Memory B cell (primary cell): ENCODE results near the gene SERPINA3.

ENCODE experiments used
- ATAC-seq: fragments of 150-1000 bp; cut with Tn5 transposase; 2 replicates; pipeline ENCODE4 v1.10.0; 2021; ENCODE audit warnings: low read depth, mild to moderate bottlenecking, moderate library complexity
- DNase-seq, 2 donors: peaks; one replicate each; pipeline ENCODE4 v3.0.0; 2022; ENCODE audit warnings: low spot score in 2 of 2
- H3K27ac Mint-ChIP-seq: one replicate; pipeline ENCODE4 v1.8.0; 2022; ENCODE audit warnings: mild to moderate bottlenecking, moderate library complexity, mixed read lengths
- H3K27me3 Mint-ChIP-seq: one replicate; pipeline ENCODE4 v1.8.0; 2022; ENCODE audit warnings: mixed read lengths
- H3K36me3 Mint-ChIP-seq: one replicate; pipeline ENCODE4 v1.8.0; 2022; ENCODE audit warnings: mild to moderate bottlenecking, mixed read lengths
- H3K4me1 Mint-ChIP-seq: one replicate; pipeline ENCODE4 v1.8.0; 2022; ENCODE audit warnings: mixed read lengths
- H3K4me3 Mint-ChIP-seq: one replicate; pipeline ENCODE4 v1.8.0; 2022; ENCODE audit warnings: mild to moderate bottlenecking, moderate library complexity, mixed read lengths
- H3K9me3 Mint-ChIP-seq: one replicate; pipeline ENCODE4 v1.8.0; 2022; ENCODE audit warnings: mixed read lengths

Gene SERPINA3

GRCh38 chr14:94655169-94655710, 43.0 kb downstream of the SERPINA3 start:
- Mint-ChIP-seq H3K9me3 (no peaks in the 10 kb centered on the region), H3K27ac (no peak overlapping the region), H3K4me1 (no peaks in the 10 kb centered on the region), H3K36me3 (no peaks in the 10 kb centered on the region), H3K4me3 (no peak overlapping the region), H3K27me3 (no peaks in the 10 kb centered on the region)
- DNase-seq (no peak), ATAC-seq (no peak)

- ATAC-seq (no peak), DNase-seq (no peak)
- Mint-ChIP-seq H3K27ac (no peak overlapping the region), H3K4me3 (no peak overlapping the region), H3K36me3 (no peaks in the 10 kb centered on the region), H3K27me3 (no peaks in the 10 kb centered on the region), H3K4me1 (no peaks in the 10 kb centered on the region), H3K9me3 (no peaks in the 10 kb centered on the region)
Measured at GRCh38 chr14:94656043-94656442, 43.9 kb downstream of the SERPINA3 start.

- no peaks in the 10 kb centered on the region for H3K27me3 Mint-ChIP-seq
- no peak overlapping the region for H3K4me3 Mint-ChIP-seq
- no peak for ATAC-seq
- no peak overlapping the region for H3K27ac Mint-ChIP-seq
- H3K36me3 Mint-ChIP-seq = no peaks in the 10 kb centered on the region
- H3K9me3 Mint-ChIP-seq = peaks cover 3% of the 10 kb centered on the region
- no peaks in the 10 kb centered on the region for H3K4me1 Mint-ChIP-seq
- no peak for DNase-seq
Measured at GRCh38 chr14:94659256-94659655, 47.1 kb downstream of the SERPINA3 start.

GRCh38 chr14:94659901-94660300, 47.7 kb downstream of the SERPINA3 start:
- peaks cover 3% of the 10 kb centered on the region for H3K9me3 Mint-ChIP-seq
- ATAC-seq (no peak), DNase-seq (no peak)
- no peaks in the 10 kb centered on the region for H3K36me3 Mint-ChIP-seq
- H3K4me1 Mint-ChIP-seq = no peaks in the 10 kb centered on the region
- no peak overlapping the region for H3K27ac Mint-ChIP-seq
- no peak overlapping the region for H3K4me3 Mint-ChIP-seq
- no peaks in the 10 kb centered on the region for H3K27me3 Mint-ChIP-seq

GRCh38 chr14:94660306-94660946, 48.2 kb downstream of the SERPINA3 start:
- Mint-ChIP-seq H3K4me1 (no peaks in the 10 kb centered on the region), H3K4me3 (no peak overlapping the region)
- ATAC-seq = no peak

GRCh38 chr14:94663538-94663937, 51.3 kb downstream of the SERPINA3 start:
- no peak overlapping the region for H3K27ac Mint-ChIP-seq

More at GRCh38 chr14:94660306-94660946, 48.2 kb downstream of the SERPINA3 start:
- Mint-ChIP-seq H3K27ac (no peak overlapping the region), H3K36me3 (no peaks in the 10 kb centered on the region), H3K9me3 (peaks cover 3% of the 10 kb centered on the region), H3K27me3 (no peaks in the 10 kb centered on the region)
- DNase-seq = no peak

GRCh38 chr14:94663965-94664704, 51.9 kb downstream of the SERPINA3 start:
- no peak overlapping the region for H3K4me3 Mint-ChIP-seq
- peaks cover 3% of the 10 kb centered on the region for H3K9me3 Mint-ChIP-seq
- no peaks in the 10 kb centered on the region for H3K4me1 Mint-ChIP-seq
- DNase-seq (no peak), ATAC-seq (no peak)
- H3K27me3 Mint-ChIP-seq = peaks cover 1% of the 10 kb centered on the region
- H3K36me3 Mint-ChIP-seq = no peaks in the 10 kb centered on the region
- H3K27ac Mint-ChIP-seq = no peak overlapping the region

More at GRCh38 chr14:94663538-94663937, 51.3 kb downstream of the SERPINA3 start:
- H3K27me3 Mint-ChIP-seq = peaks cover 1% of the 10 kb centered on the region
- no peaks in the 10 kb centered on the region for H3K4me1 Mint-ChIP-seq
- H3K4me3 Mint-ChIP-seq = no peak overlapping the region
- H3K9me3 Mint-ChIP-seq = peaks cover 3% of the 10 kb centered on the region
- ATAC-seq = no peak
- no peaks in the 10 kb centered on the region for H3K36me3 Mint-ChIP-seq
- no peak for DNase-seq

GRCh38 chr14:94665121-94665520, 52.9 kb downstream of the SERPINA3 start:
- no peak overlapping the region for H3K27ac Mint-ChIP-seq
- H3K36me3 Mint-ChIP-seq = no peaks in the 10 kb centered on the region
- no peaks in the 10 kb centered on the region for H3K4me1 Mint-ChIP-seq
- peaks cover 1% of the 10 kb centered on the region for H3K27me3 Mint-ChIP-seq
- no peak for DNase-seq
- ATAC-seq = no peak
- no peak overlapping the region for H3K4me3 Mint-ChIP-seq
- peaks cover 3% of the 10 kb centered on the region for H3K9me3 Mint-ChIP-seq

- Mint-ChIP-seq H3K9me3 (peaks cover 3% of the 10 kb centered on the region), H3K27me3 (peaks cover 1% of the 10 kb centered on the region), H3K36me3 (no peaks in the 10 kb centered on the region), H3K27ac (no peak overlapping the region), H3K4me1 (no peaks in the 10 kb centered on the region), H3K4me3 (no peak overlapping the region)
- DNase-seq (no peak), ATAC-seq (no peak)
Measured at GRCh38 chr14:94665544-94665943, 53.4 kb downstream of the SERPINA3 start.

- no peak overlapping the region for H3K4me3 Mint-ChIP-seq
- peaks cover 4% of the 10 kb centered on the region for H3K27me3 Mint-ChIP-seq
- H3K36me3 Mint-ChIP-seq = no peaks in the 10 kb centered on the region
- peaks cover 4% of the 10 kb centered on the region for H3K9me3 Mint-ChIP-seq
- no peak for DNase-seq
- H3K27ac Mint-ChIP-seq = no peak overlapping the region
- no peaks in the 10 kb centered on the region for H3K4me1 Mint-ChIP-seq
- no peak for ATAC-seq
Measured at GRCh38 chr14:94670692-94671285, 58.6 kb downstream of the SERPINA3 start.

- ATAC-seq = no peak
- Mint-ChIP-seq H3K4me3 (no peak overlapping the region), H3K4me1 (no peaks in the 10 kb centered on the region), H3K27ac (no peak overlapping the region), H3K36me3 (no peaks in the 10 kb centered on the region), H3K27me3 (peaks cover 4% of the 10 kb centered on the region), H3K9me3 (peaks cover 4% of the 10 kb centered on the region)
- DNase-seq = no peak
Measured at GRCh38 chr14:94671870-94672444, 59.8 kb downstream of the SERPINA3 start.

GRCh38 chr14:94673071-94673470, 60.9 kb downstream of the SERPINA3 start:
- Mint-ChIP-seq H3K4me1 (no peaks in the 10 kb centered on the region), H3K27ac (no peak overlapping the region), H3K36me3 (no peaks in the 10 kb centered on the region), H3K27me3 (peaks cover 5% of the 10 kb centered on the region), H3K4me3 (no peak overlapping the region), H3K9me3 (peaks cover 6% of the 10 kb centered on the region)
- ATAC-seq = no peak
- no peak for DNase-seq
